ENCODE results near the gene FOXO6. TPM values are rescaled to one million over a fixed set of nuclear protein-coding genes. Genes with fewer than 3 reads are reported as not detected.

Gene FOXO6
- total and polyA plus RNA-seq, 2 of the 13 experiments (the other 11 are each of a cell fraction or from before 2014, with no cell fraction given), result 0.13 TPM; not detected in 1

DNA sequence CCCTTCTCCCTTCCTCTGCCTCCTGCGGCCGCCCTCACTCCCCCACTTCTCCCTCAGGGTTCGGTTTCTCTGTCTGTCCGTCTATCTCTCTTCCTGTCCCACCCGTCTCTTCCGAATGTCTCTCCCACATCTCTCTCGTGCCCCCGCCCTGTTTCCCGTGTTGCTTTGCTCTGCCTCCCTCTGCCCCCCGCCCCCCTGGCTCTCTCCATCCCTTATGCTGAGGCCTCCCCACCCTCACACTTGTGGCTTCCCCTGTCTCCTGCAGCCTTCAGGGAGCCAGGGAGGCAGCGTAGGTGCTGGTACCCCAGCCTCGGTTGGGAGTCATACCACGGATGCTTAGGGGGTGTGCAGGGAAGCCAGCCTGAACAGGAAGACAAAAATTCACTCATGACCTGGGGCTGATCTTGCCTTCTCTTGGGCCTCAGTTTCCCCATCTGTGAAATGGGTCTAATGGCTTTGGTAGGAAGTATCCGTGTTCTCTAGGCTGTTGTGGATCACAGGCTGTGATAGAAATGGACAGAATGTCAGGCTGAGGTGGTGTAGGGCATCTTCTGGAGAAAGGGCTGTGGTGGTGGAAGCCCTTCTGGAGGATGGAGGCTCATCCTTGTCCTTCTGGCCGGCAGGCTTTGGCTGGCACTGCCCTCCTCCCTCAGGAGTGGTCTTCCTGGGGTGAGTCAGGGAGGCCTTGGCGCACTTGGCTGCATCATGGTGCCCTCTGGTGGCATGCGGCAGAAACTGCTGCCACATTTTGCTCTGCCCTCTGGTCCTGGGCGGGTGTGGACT is 55.5 kb downstream of the FOXO6 start (continued):
- TF ChIP-seq XRCC5 (optimal IDR thresholded peaks at IDR 0.05; ENCODE audit: low read length) (peak; percentile 51), FOSL2 (CRISPR knock-in tag; IDR thresholded peaks at IDR 0.05) (peak; percentile 62), ZNF629 (CRISPR knock-in tag; conservative IDR thresholded peaks at IDR 0.05) (peak; percentile 55; the same call in 1 of the 2 replicates), RAD21 (CRISPR knock-in tag; IDR thresholded peaks at IDR 0.05) (peak; percentile 94), RXRB (CRISPR knock-in tag; IDR thresholded peaks at IDR 0.05; ENCODE audit: borderline replicate concordance) (no peak), KDM2A (CRISPR knock-in tag; IDR thresholded peaks at IDR 0.05; ENCODE audit: borderline replicate concordance, low read depth) (0 out of 2 replicates have a peak, but pooled peaks have one; percentile 29), JUN (CRISPR knock-in tag; IDR thresholded peaks at IDR 0.05) (no peak), ZBTB20 (CRISPR knock-in tag; IDR thresholded peaks at IDR 0.05; ENCODE audit: borderline replicate concordance, low read depth) (no peak), ZNF713 (CRISPR knock-in tag; IDR thresholded peaks at IDR 0.05) (no peak), ZNF687 (CRISPR knock-in tag; IDR thresholded peaks at IDR 0.05) (peak; percentile 28; the same call in 1 of the 2 replicates), IKZF5 (CRISPR knock-in tag; IDR thresholded peaks at IDR 0.05) (peak; percentile 25; the same call in 1 of the 2 replicates), ZNF337 (CRISPR knock-in tag; IDR thresholded peaks at IDR 0.05; ENCODE audit: borderline replicate concordance, low read depth) (no peak), ZNF574 (CRISPR knock-in tag; IDR thresholded peaks at IDR 0.05) (0 out of 2 replicates have a peak, but pooled peaks have one; percentile 19), STAG1 (CRISPR knock-in tag; IDR thresholded peaks at IDR 0.05) (peak; percentile 91), MAFK (conservative IDR thresholded peaks at IDR 0.05 in 1 of 2, IDR thresholded peaks at IDR 0.05 in 1 of 2; ENCODE audit: low read length in 2 of 2) (no peak), KDM4B (CRISPR knock-in tag; IDR thresholded peaks at IDR 0.05) (peak; percentile 41; the same call in 1 of the 2 replicates), PHF21A (CRISPR knock-in tag; IDR thresholded peaks at IDR 0.05) (no peak)

Data from HepG2 (cell line).